Right lobe of liver (tissue), 6 donors: ENCODE measurements around the gene CPN2. TPM values are rescaled to one million over a fixed set of nuclear protein-coding genes. Genes with fewer than 3 reads are reported as not detected.
A peak's percentile ranks its signal among the peaks of the same experiment; 100 is the strongest.

Source experiments
- ATAC-seq, 4 donors: fragments of 200-7000 bp; cut with Tn5 transposase; one replicate each; pipeline ENCODE4 v1.9.1; 2020; ENCODE audit warnings: mild to moderate bottlenecking in 4 of 4, moderate library complexity in 4 of 4
- DNase-seq, 3 donors: peaks; one replicate each; pipeline ENCODE4 v3.0.0-alpha.2; 2020
- H3K27ac ChIP-seq, 3 donors: fragments of 200-600 bp; one replicate each; pipeline ENCODE4 v1.8.0; 2022
- H3K27me3 ChIP-seq, 2 donors: fragments of 200-600 bp; one replicate each; pipeline ENCODE4 v1.8.0; 2022
- H3K36me3 ChIP-seq, 4 donors: fragments of 200-600 bp; sonication (generic) in 1 of 4; one replicate each; pipeline versions ENCODE4 v1.5.1 to v1.8.0; 2017 to 2022; ENCODE audit warnings: control low read depth in 1 of 4
- H3K4me1 ChIP-seq, 4 donors: fragments of 200-600 bp; sonication (generic) in 1 of 4; one replicate each; pipeline versions ENCODE4 v1.5.1 to v1.8.0; 2017 to 2022; ENCODE audit warnings: control low read depth in 1 of 4
- H3K4me3 ChIP-seq, 3 donors: fragments of 200-600 bp; one replicate each; pipeline ENCODE4 v1.8.0; 2022
- H3K9me3 ChIP-seq, 4 donors: fragments of 200-600 bp; sonication (generic) in 1 of 4; one replicate each; pipeline versions ENCODE4 v1.5.1 to v1.8.0; 2017 to 2022; ENCODE audit warnings: control low read depth in 1 of 4
- CTCF ChIP-seq, 4 donors: fragments of 200-600 bp in 3 of 4; fragments of 450-650 bp in 1 of 4; IDR thresholded peaks; one replicate each; pipeline versions ENCODE4 v1.5.1 to v1.8.0; 2016 to 2022; ENCODE audit warnings: antibody characterized with exemption in 4 of 4, mild to moderate bottlenecking in 2 of 4
- POLR2A ChIP-seq: fragments of 450-650 bp; IDR thresholded peaks from one replicate; pipeline ENCODE4 v1.6.1; 2017; ENCODE audit warnings: antibody characterized with exemption, mild to moderate bottlenecking
- WGBS: methylation state at CpG from one replicate; pipeline ENCODE4 v1.1.6; 2018; ENCODE audit warnings: low coverage, low lambda C conversion rate; ENCODE audit not compliant: insufficient coverage; ENCODE audit errors: missing lambda C conversion rate; 5-methylcytosine and 5-hydroxymethylcytosine counted together
- intact Hi-C, 2 donors: fragments of 100-400 bp; cut with DNase I; formaldehyde crosslinking; loops; one replicate each; pipeline versions ENCODE4 v1.11.2 to v1.14.1; 2022
- total RNA-seq, 6 experiments: library from RNA; depleted of rRNA in 2 of 6; stranded (reverse); fragments of >200 nt in 2 of 6; fragmentation: NEBNext Ultra II Directional in 3 of 6; extraction: Animal tissue kit (Norgen Biotek cat#: 25700) in 3 of 6; gene quantifications; one replicate each; pipeline versions ENCODE4 v1.1.0 to v1.2.4, GENCODE V29; 2016 to 2023
- donor health status: DM: no; HTN: yes; CAD: no.
- donor health status: DM: no; HTN: no; CAD: no.
- donor health status: DM: no; HTN: no; CAD: no.
- donor health status: DM: no; HTN: yes; CAD: no.
- donor health status: DM: no; HTN: yes; CAD: no.

CPN2 gene
- total RNA-seq, 6 experiments from 2014 or later, result 173 to 307 (median 202) TPM

GRCh38 chr3:194383276-194383940, 32.3 kb upstream of the CPN2 start:
- Histone ChIP-seq H3K36me3 (no peaks in the 10 kb centered on the region), H3K9me3 (no peaks in the 10 kb centered on the region), H3K4me1 (no peaks in the 10 kb centered on the region), H3K27ac (no peak overlapping the region), H3K4me3 (no peak overlapping the region), H3K27me3 (no peaks in the 10 kb centered on the region)
- no peak for ATAC-seq
- WGBS, result 94% methylated on average over 7 of the region's 14 CpGs
- no peak for TF ChIP-seq CTCF (IDR thresholded peaks at IDR 0.05)
- TF ChIP-seq POLR2A, result no peak
- DNase-seq, result peak in 2 of 3 donors; percentile 22 to 31
- intact Hi-C loops, result no loop called here

- peak in 1 of 3 donors; percentile 26 for DNase-seq
- 93% methylated on average over 5 of the region's 9 CpGs for WGBS
- Histone ChIP-seq H3K36me3 (no peaks in the 10 kb centered on the region), H3K27ac (no peak overlapping the region), H3K9me3 (no peaks in the 10 kb centered on the region), H3K27me3 (no peaks in the 10 kb centered on the region), H3K4me3 (no peak overlapping the region), H3K4me1 (no peaks in the 10 kb centered on the region)
- intact Hi-C loops, result no loop called here
- TF ChIP-seq CTCF (IDR thresholded peaks at IDR 0.05) (no peak), POLR2A (no peak)
- ATAC-seq, result no peak
These were observed 31.7 kb upstream of the CPN2 start for GRCh38 chr3:194382892-194383223.

GRCh38 chr3:194382196-194382891, 31.2 kb upstream of the CPN2 start:
- Histone ChIP-seq H3K27me3 (no peaks in the 10 kb centered on the region), H3K4me3 (no peak overlapping the region), H3K36me3 (no peaks in the 10 kb centered on the region), H3K27ac (no peak overlapping the region), H3K4me1 (no peaks in the 10 kb centered on the region), H3K9me3 (no peaks in the 10 kb centered on the region)
- DNase-seq, result peak in 2 of 3 donors; percentile 5 to 42
- TF ChIP-seq POLR2A (no peak), CTCF (IDR thresholded peaks at IDR 0.05) (no peak)
- 45% methylated on average over 12 of the region's 20 CpGs for WGBS
- intact Hi-C loops, result no loop called here
- peak in 1 of 4 donors; percentile 42 for ATAC-seq

GRCh38 chr3:194381460-194381875, 30.3 kb upstream of the CPN2 start:
- DNase-seq (peak in 2 of 3 donors; percentile 27 to 39), ATAC-seq (no peak)
- Histone ChIP-seq H3K9me3 (no peaks in the 10 kb centered on the region), H3K4me3 (no peak overlapping the region), H3K27me3 (no peaks in the 10 kb centered on the region), H3K4me1 (no peaks in the 10 kb centered on the region), H3K27ac (no peak overlapping the region), H3K36me3 (no peaks in the 10 kb centered on the region)
- TF ChIP-seq CTCF (IDR thresholded peaks at IDR 0.05), result no peak
- TF ChIP-seq POLR2A, result no peak
- 32% methylated on average over 4 of the region's 17 CpGs for WGBS
- intact Hi-C loops, result no loop called here
